SKM-1 (cell line): ENCODE results near the gene IL15RA.

Experiments
- DNase-seq: peaks from one replicate; lab custom pipeline; 2025; ENCODE audit not compliant: unreplicated experiment; lab: John Stamatoyannopoulos, UW

The IL15RA gene

GRCh38 chr10:5977471-5978229 lies at the start of gene IL15RA:
IL15RA (minus strand) TSS chr10:5977543; CDS start chr10:5977492, 51 bp downstream.
- no peak for DNase-seq

GRCh38 chr10:6025683-6026255 lies 48.4 kb upstream of the IL15RA start:
- DNase-seq: no peak

- no peak for DNase-seq
These were observed 47.0 kb upstream of the IL15RA start for GRCh38 chr10:6024334-6024682.

DNA sequence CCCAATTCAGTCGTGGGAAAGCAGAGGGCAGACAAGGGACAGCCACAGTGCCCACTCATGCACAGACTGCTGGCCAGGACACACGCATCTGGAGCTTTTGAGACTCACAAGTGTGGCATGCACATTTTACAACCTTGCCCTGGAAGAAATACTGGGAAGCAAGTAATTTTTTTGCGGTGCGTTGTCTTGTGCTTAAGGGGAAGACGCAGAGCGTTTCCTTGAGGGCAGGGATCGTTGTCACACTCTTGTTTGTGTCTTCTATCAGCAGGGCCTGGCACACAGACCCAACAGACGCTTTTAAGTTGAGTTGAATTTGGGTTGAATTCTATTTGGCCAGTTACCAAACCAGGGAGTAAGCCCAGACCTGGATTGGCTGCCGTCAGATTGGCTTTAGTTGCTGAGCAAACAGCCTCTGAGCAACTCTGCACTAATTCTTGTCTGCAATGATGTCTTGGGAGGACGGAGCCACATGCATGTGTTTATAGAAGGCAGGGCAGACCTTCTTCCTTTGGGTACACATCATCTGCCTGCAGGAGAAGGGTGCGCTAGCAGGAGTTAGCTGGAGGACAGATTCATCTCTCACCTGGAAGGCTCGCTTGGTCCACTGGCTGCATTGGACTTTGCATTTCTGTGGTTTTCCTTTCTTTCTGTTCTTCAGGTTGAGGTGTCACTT lies 46.5 kb upstream of the IL15RA start:
- no peak for DNase-seq

DNA sequence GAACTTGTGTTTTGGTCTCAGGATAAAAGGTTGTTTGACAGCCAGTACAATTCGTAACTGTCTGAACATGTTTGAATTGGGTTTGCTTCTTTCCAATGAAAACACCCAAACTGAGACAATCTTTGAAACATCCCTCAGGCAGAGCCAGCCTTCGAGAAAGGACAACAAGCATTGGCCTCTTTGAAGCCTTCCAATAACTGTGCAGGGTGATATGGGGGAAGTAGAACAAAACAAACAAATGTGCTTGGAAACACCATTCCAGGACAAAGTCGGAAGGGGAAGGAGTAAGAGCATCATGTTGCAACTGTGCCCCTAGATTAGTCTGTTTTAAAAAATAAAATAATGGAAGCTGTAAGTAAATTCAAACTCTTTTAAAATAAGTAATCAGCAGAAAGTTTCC lies 45.3 kb upstream of the IL15RA start:
- no peak for DNase-seq

- no peak for DNase-seq
These were observed 43.5 kb upstream of the IL15RA start for GRCh38 chr10:6020826-6021225.

DNA sequence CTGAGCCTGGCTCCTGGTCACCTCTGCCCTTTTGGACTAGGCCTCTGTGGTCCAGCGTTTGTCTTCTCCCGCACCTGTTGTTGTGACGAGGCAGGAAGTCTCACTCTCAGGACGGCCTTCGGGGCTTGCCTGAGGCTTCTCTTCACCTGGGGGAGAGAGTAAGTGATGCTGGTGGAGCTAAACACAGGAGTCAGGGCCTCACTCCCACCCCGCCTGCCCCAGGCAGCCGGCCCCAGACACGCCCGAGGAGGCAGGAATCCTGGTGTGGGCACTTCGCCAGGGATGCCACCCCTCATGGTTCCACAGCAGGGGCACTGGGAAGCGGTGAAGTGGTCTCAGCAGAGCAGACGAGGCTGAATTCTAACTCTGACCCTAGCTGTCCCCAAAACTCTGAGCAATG lies 42.5 kb upstream of the IL15RA start:
- DNase-seq: no peak

DNA sequence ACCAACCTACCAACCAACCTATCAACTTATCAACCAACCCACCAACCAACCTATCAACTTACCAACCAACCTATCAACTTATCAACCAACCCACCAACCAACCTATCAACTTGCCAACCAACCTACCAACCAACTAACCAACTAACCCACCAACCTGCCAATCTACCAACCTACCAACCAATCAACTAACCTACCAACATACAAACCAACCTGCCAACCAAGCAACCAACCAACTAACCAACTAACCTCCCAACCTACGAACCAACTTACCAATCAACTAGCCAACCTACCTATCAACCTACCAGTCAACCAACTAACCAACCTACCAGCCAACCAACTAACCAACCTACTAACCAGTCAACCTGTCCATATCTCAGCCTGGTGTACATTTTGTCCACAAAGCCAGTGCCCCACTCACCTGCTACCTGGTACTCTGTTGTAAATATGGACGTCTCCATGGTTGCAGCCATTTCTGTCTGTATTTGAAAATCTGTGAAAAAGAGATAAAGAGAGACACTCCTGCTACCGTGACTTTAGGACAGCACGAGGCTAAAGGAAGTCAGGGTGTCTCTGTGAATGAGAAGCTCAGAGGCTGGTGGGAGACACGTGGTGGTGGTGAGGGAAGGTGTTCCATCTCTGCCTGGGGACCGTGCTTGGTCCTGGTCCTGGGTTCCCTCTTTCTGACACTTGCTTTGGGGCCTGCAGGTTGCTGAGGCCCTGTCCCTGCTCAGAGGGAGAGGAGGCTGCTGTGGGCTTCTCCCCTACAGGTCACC lies 41.9 kb upstream of the IL15RA start:
- no peak for DNase-seq

DNA sequence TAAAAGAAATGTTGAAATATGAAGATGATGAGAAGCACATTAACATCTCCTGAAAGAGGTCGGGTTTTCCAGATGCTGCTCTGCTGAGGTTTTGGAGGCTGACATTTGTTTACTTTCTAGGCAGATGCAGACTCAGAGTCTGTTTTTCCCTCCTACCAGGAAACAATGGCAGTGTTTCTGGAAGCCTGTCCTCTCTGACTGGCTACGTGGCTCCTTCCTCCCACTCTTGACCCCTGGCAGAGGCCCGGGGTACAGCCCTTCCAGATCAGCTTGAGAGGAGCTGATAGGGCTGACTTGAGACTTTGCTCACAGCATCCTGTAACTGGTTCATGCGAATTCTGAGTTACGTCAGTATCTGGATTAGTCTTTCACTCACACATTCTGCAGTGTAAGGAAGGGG lies 41.1 kb upstream of the IL15RA start:
- DNase-seq: no peak

- no peak for DNase-seq
These were observed 40.5 kb upstream of the IL15RA start for GRCh38 chr10:6017781-6018354.

GRCh38 chr10:6014241-6014761 lies 37.0 kb upstream of the IL15RA start:
- DNase-seq: no peak

DNA sequence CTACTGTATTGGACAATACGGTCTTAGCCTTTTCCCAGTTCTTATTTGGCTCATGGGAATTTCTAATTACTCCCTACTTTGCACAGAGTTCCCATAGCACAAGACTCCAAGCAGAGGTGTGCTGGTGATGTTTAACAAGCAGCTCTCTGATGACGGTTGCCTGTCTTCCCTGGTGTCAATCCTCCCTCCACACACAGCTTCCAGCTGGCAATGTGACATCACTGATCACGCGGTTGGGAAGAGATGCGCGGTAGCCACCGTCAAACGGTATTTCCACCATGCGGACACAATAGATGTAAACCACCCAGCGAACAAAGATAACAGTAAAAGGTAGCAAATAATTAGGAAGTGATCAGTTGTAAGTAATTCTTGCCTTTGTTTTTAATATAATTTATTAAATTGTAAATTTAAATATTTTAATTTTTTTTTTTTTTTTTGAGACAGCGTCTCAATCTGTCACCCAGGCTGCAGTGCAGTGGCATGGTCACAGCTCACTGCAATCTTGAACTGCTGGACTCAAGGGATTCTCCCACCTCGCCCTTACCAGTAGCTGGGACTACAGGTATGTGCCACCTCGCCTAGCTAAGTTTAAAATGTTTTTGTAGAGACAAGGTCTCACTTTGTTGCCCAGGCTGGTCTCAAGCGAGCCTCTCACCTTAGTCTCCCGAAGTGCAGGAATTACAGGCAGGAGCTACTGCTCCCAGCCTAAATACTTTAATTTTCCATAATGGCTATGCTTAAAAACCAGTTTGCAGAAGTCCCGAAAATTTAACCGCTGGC lies 36.3 kb upstream of the IL15RA start:
- no peak for DNase-seq

GRCh38 chr10:6012121-6012905 lies 35.0 kb upstream of the IL15RA start:
- DNase-seq: no peak

DNA sequence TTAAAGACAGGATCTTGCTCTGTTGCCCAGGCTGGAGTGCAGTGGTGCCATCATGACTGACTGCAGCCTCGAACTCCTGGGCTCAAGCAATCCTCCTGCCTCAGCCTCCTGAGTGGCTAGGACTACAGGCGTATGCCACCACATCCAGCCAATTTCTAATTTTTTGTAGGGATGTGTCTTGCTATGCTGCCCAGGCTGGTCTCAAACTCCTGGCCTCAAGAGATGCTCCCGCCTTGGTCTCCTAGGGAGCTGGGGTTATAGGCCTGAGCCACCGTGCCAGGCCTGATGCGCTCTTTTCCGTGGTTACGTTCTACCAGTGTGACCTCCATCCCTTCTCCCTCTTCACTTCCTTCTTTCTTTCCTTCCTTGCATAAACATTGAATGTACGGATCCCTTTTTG lies 34.2 kb upstream of the IL15RA start:
- DNase-seq: no peak

GRCh38 chr10:6010569-6010968 lies 33.2 kb upstream of the IL15RA start:
- no peak for DNase-seq

DNA sequence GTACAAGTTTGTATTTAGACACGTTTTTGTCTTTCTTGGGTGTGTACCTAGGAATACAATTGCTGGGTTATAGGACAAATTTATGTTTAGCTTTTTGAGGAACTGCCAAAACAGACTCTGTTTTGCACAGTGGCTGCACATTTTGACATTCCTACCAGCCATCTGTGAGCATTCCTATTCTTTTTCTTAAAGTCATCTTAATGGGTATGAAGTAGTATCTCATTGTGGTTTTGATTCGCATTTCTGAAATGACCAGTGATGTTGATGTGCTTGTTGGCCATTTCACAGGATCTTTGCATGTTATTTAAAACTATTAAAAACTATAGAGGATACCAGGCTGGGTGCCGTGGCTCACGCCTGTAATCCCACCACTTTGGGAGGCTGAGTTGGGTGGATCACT lies 32.6 kb upstream of the IL15RA start:
- no peak for DNase-seq

DNA sequence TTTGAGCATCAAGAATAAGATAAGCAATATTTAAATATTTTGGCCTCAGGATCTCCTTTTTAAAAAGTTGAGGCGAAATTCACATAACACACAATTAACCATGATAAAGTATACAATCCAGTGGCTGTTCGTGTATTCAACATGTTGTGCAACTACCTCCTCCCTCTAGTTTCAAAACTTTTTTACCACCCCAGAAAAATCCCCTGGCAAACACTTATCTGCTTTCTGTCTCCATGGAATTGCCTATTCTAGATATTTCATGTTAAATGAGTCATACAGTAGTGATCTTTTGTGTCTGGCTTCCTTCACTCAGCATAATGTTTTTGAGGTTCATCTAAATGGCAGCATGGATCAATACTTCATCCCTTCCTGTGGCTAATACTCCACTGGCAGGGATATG lies 31.8 kb upstream of the IL15RA start:
- no peak for DNase-seq

DNA sequence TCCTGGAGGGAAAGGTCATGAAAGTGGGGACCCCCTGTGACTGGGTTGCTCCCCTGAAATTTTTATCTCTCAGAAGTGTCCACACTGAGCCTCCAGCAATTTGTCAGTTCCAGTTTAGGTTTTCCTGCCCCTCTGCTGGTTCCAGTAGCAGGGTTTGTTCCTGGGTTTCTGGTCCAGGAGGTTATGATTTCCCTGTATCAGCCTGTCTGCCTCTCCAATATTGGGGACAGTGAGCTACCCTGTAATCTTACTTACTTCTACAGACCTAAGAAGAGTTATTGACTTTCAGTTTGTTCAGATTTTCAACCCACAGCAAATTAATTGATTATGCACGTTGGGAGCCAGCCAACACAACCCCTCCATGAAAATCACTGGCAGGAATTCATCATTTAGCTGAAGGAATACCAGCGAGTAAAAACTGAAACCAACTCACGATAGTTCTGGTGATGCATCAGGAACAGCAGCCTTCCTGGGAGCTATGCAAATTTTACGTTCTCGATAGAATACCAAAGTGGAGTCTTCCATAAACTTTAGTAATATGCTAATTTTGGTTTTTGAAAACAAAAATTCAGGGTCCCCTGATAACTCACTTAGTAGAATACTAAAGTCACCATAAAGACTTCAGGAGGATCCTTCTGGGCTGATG lies 31.3 kb upstream of the IL15RA start:
- no peak for DNase-seq

DNA sequence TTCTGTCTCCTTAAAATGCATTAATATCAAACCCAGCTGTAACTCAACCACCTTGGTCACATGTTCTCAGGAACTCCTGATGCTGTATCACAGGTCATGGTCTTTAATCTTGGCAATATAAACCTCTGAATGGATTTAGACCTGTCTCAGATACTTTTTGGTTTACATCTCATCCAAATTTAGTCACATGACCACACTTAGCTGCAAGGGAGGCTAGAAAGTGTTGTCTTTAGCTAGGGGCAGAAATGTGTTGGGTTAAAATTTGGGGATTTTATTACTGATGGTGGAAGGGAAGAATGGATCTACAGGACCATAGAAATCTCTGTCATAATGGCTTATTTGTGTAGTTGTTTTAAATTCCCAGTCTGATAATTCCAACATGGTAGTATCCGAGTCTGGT lies 29.6 kb upstream of the IL15RA start:
- DNase-seq: no peak
